ENCODE data around the gene COL15A1. TPM values are rescaled to one million over a fixed set of nuclear protein-coding genes. Genes with fewer than 3 reads are reported as not detected.

Gene COL15A1
- total and polyA plus RNA-seq, 2 donors = 42.0 to 136 TPM

- H3K4me3 ChIP-seq (ENCODE audit: low read depth, low read length) = no peak overlapping the region
- no peaks in the 10 kb centered on the region for H3K36me3 ChIP-seq (ENCODE audit: insufficient read depth)
- 80% methylated on average over 8 of the region's 8 CpGs for WGBS
- no peak overlapping the region for H3K27ac ChIP-seq (ENCODE audit: low read depth)
- no peaks in the 10 kb centered on the region for H3K4me1 ChIP-seq (ENCODE audit: insufficient read depth)
- DNase-seq (ENCODE audit: extremely low spot score) = no peak
Observed at GRCh38 chr9:98990181-98990870, 46.6 kb downstream of the COL15A1 start.

DNA sequence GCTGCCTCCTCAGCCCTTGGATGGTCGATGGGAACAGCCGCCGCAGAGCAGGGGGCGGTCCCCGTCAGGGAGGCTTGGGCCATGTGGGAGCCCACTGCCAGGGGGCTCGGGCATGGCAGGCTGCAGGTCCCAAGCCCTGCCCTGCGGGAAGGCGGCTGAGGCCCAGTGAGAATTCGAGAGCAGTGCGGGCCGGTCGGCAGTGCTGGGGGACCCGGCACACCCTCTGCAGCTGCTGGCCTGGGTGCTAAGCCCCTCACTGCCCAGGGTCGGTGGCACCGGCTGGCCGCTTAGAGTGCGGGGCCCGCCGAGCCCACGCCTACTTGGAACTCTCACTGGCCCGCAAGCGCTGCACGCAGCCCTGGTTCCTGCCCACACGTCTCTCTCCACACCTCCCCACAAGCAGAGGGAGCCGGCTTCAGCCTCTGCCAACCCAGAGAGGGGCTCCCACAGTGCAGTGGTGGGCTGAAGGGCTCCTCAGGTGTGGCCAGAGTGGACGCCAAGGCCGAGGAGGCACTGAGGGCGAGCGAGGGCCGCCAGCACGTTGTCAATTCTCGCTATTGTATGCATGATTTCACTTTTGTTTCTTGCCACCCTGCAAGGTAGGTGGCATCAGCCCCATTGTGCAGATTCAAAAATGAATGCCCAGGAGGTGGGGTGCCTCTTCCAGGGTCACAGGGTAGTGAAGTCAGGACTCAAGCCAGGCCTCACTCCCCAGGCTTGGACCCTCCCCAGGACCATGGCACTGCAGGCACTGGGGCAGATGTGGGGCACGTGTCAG is 48.6 kb downstream of the COL15A1 start:
- DNase-seq (ENCODE audit: extremely low spot score) = no peak
- no peak overlapping the region for H3K4me3 ChIP-seq (ENCODE audit: low read depth, low read length)
- no peaks in the 10 kb centered on the region for H3K4me1 ChIP-seq (ENCODE audit: insufficient read depth)
- H3K27ac ChIP-seq (ENCODE audit: low read depth) = no peak overlapping the region
- no peaks in the 10 kb centered on the region for H3K36me3 ChIP-seq (ENCODE audit: insufficient read depth)
- 95% methylated on average over 33 of the region's 33 CpGs for WGBS

GRCh38 chr9:98992885-98993569 is 49.3 kb downstream of the COL15A1 start:
- no peak overlapping the region for H3K4me3 ChIP-seq (ENCODE audit: low read depth, low read length)
- no peaks in the 10 kb centered on the region for H3K4me1 ChIP-seq (ENCODE audit: insufficient read depth)
- WGBS = 84% methylated on average over 6 of the region's 6 CpGs
- H3K27ac ChIP-seq (ENCODE audit: low read depth) = no peak overlapping the region
- DNase-seq (ENCODE audit: extremely low spot score) = no peak
- H3K36me3 ChIP-seq (ENCODE audit: insufficient read depth) = no peaks in the 10 kb centered on the region

DNA sequence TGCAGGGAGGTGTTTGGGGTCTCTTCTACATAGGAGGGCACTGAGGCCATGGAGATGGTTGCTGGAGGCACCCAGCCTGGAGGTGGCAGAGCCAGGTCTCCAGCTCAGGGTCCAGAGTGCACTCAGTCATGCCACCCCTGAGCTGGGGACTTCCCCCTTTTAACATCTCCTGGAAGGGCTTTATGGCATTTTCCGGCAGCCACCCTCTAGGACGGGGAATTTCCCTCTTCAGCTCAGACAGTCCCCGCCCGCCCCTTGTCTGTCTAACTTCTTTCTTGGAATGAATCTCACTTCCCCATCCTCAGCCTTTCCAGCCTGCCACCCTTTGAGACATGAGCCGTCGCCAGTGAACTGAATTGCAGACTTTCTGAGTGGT is 49.9 kb downstream of the COL15A1 start:
- no peaks in the 10 kb centered on the region for H3K4me1 ChIP-seq (ENCODE audit: insufficient read depth)
- H3K27ac ChIP-seq (ENCODE audit: low read depth) = no peak overlapping the region
- no peak for DNase-seq (ENCODE audit: extremely low spot score)
- H3K4me3 ChIP-seq (ENCODE audit: low read depth, low read length) = no peak overlapping the region
- no peaks in the 10 kb centered on the region for H3K36me3 ChIP-seq (ENCODE audit: insufficient read depth)
- WGBS = 70% methylated on average over 6 of the region's 6 CpGs

GRCh38 chr9:98994172-98995058 is 50.7 kb downstream of the COL15A1 start:
- Histone ChIP-seq H3K4me3 (ENCODE audit: low read depth, low read length) (no peak overlapping the region), H3K36me3 (ENCODE audit: insufficient read depth) (no peaks in the 10 kb centered on the region), H3K4me1 (ENCODE audit: insufficient read depth) (no peaks in the 10 kb centered on the region), H3K27ac (ENCODE audit: low read depth) (no peak overlapping the region)
- no peak for DNase-seq (ENCODE audit: extremely low spot score)
- 74% methylated on average over 12 of the region's 12 CpGs for WGBS

- H3K4me3 ChIP-seq (ENCODE audit: low read depth, low read length) = no peak overlapping the region
Observed at GRCh38 chr9:98995059-98995671, 51.5 kb downstream of the COL15A1 start.

GRCh38 chr9:98995971-98996504 is 52.3 kb downstream of the COL15A1 start:
- DNase-seq (ENCODE audit: extremely low spot score) = no peak
- no peak overlapping the region for H3K27ac ChIP-seq (ENCODE audit: low read depth)
- 95% methylated on average over 7 of the region's 7 CpGs for WGBS

More at GRCh38 chr9:98995059-98995671, 51.5 kb downstream of the COL15A1 start:
- Histone ChIP-seq H3K36me3 (ENCODE audit: insufficient read depth) (no peaks in the 10 kb centered on the region), H3K27ac (ENCODE audit: low read depth) (no peak overlapping the region), H3K4me1 (ENCODE audit: insufficient read depth) (no peaks in the 10 kb centered on the region)
- 58% methylated on average over 3 of the region's 3 CpGs for WGBS
- no peak for DNase-seq (ENCODE audit: extremely low spot score)

GRCh38 chr9:98997604-98998003 is 53.9 kb downstream of the COL15A1 start:
- Histone ChIP-seq H3K27ac (ENCODE audit: low read depth) (no peak overlapping the region), H3K4me1 (ENCODE audit: insufficient read depth) (no peaks in the 10 kb centered on the region), H3K4me3 (ENCODE audit: low read depth, low read length) (no peak overlapping the region), H3K36me3 (ENCODE audit: insufficient read depth) (no peaks in the 10 kb centered on the region)
- DNase-seq (ENCODE audit: extremely low spot score) = no peak
- 31% methylated on average over 4 of the region's 4 CpGs for WGBS

More at GRCh38 chr9:98995971-98996504, 52.3 kb downstream of the COL15A1 start:
- Histone ChIP-seq H3K4me3 (ENCODE audit: low read depth, low read length) (no peak overlapping the region), H3K4me1 (ENCODE audit: insufficient read depth) (no peaks in the 10 kb centered on the region), H3K36me3 (ENCODE audit: insufficient read depth) (no peaks in the 10 kb centered on the region)

- Histone ChIP-seq H3K4me1 (ENCODE audit: insufficient read depth) (no peaks in the 10 kb centered on the region), H3K27ac (ENCODE audit: low read depth) (no peak overlapping the region), H3K36me3 (ENCODE audit: insufficient read depth) (no peaks in the 10 kb centered on the region), H3K4me3 (ENCODE audit: low read depth, low read length) (no peak overlapping the region)
- DNase-seq (ENCODE audit: extremely low spot score) = peak; percentile 17
- WGBS = 7% methylated on average over 19 of the region's 19 CpGs
Observed at GRCh38 chr9:98998441-98999151, 54.9 kb downstream of the COL15A1 start.

DNA sequence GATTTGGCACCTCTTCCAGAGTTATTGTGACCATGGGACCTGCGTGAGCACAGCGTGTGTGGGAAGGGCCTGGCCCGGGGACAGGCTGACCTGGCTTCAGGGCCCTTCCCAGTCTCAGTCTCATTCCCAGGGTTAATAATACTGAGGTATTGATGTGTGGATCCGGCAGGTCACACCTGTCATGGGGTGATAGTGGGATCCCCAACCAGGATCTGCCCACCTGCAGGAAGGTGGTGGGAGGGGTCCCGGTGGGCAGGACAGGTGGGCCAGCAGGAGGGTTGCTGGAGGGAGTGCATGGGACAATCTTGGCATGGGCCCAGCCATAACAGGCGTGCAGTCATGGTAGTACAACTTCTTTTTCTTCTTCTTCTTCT is 55.4 kb downstream of the COL15A1 start:
- Histone ChIP-seq H3K4me3 (ENCODE audit: low read depth, low read length) (no peak overlapping the region), H3K36me3 (ENCODE audit: insufficient read depth) (no peaks in the 10 kb centered on the region), H3K4me1 (ENCODE audit: insufficient read depth) (no peaks in the 10 kb centered on the region), H3K27ac (ENCODE audit: low read depth) (no peak overlapping the region)
- 42% methylated on average over 6 of the region's 6 CpGs for WGBS
- DNase-seq (ENCODE audit: extremely low spot score) = no peak

DNA sequence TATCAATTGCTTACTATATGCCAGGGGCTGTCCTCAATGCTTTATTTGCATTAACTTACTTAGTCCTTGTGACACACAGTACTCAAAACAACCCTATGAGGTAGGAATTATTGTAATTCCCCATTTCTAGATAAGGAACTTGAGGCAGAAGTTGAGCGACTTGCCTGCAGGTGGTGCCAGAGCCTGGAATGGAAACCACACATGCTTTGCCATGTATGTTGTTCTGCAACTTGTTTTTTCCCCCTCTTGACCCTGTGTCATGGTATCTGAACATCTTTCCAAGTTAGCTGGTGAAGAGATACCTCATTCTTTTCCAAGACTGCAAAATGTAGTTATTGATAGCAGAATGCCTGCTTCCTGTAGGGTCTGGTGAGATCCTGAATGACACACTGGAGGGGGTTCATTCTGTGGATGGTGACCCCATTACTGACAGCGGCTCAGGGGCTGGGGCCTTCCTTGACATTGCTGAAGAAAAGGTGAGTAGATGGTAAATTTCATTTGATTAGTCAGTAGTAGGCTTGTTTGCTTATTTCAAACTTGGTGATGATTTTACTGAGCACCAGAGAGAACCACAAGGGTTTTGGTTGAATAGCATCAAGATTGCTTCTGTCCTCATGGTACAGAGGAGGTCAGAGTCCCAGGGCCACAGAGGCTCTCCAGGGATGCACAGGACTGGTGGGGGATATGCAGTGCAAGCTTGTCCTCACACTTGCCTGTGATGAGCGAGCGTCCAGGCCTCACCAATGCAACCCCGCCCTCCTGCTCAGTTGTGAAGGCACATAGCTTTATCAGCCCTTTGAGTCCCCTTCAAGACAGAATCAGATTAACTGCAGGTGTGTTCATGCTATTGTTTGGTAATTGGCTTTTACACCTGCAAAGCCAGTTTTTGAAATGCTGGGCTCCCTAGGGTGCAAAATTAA is 57.0 kb downstream of the COL15A1 start:
- 77% methylated on average over 5 of the region's 5 CpGs for WGBS
- no peak for DNase-seq (ENCODE audit: extremely low spot score)

More for the DNA sequence above, 57.0 kb downstream of the COL15A1 start:
- H3K4me3 ChIP-seq (ENCODE audit: low read depth, low read length) = no peak overlapping the region
- H3K36me3 ChIP-seq (ENCODE audit: insufficient read depth) = no peaks in the 10 kb centered on the region
- H3K27ac ChIP-seq (ENCODE audit: low read depth) = no peak overlapping the region
- H3K4me1 ChIP-seq (ENCODE audit: insufficient read depth) = no peaks in the 10 kb centered on the region

Measured in urinary bladder (tissue), 4 donors.